LNCAP (cell line): ENCODE data around the gene CMSS1.

Experiments
- TF ChIP-seq, protein P1 (sequence below): fragments of 450-650 bp; IDR thresholded peaks from 2 replicates; pipeline ENCODE4 v1.5.1; 2017; ENCODE audit warnings: mild to moderate bottlenecking

CMSS1 gene

DNA sequence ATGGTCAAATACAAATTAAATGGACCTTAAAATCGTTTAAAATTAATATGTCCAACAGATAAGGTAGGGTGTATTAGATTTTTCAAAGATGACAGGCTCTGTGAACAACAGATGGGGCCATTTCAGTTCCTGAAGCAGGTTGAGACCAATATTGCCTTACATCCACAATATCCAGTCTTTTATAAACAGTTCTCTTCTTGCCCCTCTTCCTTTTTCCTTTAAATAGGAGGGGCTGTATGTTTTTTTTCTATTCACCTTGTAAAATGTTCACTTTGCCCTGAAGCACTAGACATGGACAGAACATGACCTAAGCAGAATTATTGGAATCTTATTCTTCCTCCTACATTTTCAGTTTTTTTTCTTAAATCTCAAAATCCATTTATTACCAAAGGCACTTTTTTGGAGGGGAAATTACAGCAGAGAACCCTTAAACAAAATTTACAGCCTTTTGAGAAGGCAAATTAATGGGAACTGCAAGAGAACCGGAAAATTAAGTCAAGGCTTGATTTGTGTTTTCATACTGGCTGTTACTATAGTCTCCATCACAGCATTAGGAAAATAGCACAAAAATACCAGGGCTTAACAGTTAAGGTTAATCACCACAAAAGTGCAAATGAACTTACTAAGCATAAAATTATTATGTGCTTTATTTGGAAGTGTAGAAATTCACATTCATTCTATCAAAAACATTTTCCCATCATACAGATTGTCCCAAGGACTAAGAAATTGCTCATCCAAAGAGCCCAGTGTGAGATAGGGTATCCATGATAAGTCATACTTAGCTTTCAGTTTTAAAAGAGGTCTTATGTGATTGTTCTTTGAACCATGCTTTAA, 55.8 kb downstream of the CMSS1 start:
- TF ChIP-seq, protein P1, sequence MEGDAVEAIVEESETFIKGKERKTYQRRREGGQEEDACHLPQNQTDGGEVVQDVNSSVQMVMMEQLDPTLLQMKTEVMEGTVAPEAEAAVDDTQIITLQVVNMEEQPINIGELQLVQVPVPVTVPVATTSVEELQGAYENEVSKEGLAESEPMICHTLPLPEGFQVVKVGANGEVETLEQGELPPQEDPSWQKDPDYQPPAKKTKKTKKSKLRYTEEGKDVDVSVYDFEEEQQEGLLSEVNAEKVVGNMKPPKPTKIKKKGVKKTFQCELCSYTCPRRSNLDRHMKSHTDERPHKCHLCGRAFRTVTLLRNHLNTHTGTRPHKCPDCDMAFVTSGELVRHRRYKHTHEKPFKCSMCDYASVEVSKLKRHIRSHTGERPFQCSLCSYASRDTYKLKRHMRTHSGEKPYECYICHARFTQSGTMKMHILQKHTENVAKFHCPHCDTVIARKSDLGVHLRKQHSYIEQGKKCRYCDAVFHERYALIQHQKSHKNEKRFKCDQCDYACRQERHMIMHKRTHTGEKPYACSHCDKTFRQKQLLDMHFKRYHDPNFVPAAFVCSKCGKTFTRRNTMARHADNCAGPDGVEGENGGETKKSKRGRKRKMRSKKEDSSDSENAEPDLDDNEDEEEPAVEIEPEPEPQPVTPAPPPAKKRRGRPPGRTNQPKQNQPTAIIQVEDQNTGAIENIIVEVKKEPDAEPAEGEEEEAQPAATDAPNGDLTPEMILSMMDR: no peak

DNA sequence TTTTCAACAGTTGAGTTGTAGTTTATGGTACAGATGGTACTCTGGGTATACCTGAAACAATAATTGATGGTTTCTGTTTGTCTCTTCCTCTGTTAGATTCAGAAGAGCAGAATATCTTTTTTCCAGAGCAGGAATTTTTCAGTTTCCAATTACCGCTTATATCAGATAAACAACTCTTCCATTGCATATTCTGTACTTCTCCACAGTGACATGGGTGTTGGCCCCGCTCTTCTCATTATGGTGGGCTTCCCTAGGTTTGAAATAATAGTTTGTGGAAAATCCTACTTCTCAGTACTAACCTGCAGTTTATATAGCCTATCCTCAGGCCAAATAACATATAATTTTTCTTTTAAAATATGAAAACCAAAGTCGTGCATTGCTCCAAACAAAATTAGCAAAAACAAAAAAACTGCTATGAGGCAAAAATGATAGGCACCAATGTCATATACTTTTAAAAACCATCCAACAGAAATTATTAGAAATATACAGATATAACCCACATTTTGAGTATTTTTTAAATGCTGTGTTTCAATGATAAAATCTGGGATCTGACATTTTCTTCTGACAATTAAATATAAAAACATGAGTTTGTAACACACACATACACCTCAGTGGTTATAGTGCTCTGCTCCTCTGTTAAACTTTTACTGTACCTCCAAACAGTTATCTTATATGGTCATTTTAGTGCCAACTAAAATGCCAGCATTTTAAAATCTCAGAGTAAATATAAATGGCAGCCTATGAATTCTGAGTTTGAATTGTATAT, 56.8 kb downstream of the CMSS1 start:
- TF ChIP-seq, protein P1: no peak

DNA sequence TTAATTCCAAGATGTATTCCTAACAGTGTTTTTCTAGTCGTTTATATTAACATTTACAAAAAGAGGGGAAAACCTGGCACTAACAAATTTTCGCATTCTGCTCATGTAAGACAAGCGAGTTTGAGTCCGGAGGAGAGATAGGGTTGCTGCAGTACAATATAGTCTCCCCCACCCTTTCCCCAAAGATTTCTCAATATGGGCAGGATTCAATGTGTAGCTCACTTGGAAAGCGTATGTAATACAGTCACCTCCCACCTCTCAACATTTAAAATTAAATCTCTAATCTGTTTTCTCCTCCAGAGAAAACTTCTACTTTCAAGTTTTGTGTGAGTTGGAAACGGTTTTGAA, 57.9 kb downstream of the CMSS1 start:
- TF ChIP-seq, protein P1: no peak

DNA sequence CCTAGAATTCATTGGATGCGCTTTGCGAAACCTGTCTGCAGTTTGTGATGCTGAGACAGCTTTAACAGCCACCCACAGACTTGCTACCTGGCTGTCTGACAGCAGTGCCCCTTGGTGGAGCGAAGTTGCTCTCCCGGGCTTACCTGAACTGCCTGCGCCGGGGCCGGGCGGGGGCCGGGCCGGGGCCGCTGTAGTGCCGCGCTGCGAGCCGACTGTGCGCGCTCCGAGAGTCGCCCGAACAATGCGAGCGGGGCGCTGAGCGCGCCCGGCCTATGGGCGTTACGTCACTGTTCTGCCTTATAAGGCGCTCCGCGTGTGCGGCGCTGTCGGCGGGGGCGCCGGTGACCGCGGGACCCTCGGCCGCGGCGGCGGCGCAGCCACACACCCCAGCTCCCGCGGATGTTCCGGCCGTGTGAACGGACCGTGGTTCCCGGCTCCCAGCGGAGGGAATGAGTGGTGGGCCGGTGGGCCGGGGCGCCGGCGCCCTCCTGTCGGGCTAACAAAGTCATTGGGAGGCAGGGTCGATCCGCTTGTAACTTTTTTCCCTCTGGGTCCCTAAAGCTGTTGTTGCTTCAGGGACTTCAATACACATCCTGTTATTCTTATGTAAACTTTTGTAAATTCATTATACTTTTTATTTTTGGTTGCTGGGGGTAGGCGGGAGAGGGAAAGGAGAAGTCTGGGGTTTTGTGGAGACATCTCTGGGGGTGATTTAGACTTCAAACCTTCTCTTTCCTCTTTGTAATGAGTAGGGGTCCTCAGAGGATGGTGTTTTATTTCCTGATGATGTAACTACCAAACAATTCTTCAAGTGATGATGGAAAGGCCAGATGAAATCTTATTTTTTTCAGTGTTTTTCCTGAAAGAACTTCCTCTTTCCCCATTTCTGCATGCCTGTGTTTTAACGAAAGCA, 58.5 kb downstream of the CMSS1 start:
- TF ChIP-seq, protein P1: no peak

DNA sequence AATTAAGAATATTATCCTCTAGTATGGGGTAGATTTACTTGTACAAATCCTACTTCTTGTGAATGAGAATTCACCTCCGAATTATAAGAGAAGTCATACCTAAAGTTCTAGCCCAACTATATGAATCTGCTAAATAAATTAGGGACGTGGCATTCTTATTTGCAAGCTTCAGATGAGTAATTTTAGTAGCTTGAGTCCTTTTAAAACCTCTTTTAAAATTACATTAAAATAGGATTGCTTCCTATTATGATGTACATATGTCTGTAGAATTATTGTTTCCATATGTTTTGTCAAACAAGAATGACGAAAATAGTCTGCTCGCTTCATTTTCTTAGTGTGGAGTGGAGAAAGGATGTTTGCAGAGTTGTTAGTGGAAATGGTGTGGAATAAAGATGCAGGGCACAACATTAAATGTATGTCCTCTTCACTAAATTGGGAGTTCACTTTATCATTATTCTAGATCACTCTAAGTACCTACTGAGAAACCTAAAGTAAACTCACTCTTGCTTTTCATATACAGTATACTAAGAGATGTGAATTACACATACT, 59.4 kb downstream of the CMSS1 start:
- TF ChIP-seq, protein P1: no peak

DNA sequence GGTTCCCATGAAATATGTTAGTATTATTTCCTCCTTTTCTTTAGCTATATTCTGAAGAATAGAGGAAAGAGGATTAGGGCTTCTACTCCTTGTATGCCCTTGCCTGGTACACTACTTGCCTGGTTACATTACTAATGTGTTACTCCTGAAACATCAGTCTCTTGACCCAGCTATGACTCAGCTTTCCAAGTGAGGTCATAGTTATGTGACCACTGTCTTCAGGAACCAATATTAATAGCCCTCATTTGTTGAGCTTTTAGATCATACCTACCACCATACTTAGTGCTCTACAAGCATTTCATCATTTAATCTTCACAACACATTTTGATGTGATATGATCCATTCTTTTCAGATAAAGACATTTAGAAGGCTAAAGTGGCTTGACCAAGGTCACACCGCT, 60.3 kb downstream of the CMSS1 start:
- TF ChIP-seq, protein P1: no peak

DNA sequence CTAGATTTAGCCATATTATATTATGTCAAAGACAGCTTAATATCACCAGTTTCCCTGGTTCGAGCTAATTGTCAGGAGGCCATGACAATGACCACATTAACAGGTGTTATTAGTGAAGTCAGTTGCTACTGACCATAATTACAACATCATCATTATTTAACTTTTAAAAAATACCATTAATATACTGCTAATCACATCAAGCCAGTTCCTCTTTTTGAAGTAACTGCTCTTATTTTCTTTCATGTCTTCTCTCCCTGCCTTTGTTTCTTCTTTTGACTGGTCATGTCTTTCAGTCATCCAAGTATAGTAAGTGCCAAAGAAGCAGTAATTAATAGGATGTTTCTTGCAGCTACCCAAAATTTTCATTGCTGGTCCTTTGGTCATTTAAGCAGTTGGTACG, 61.6 kb downstream of the CMSS1 start:
- TF ChIP-seq, protein P1: no peak
